NB4 (cell line): ENCODE measurements around the gene TEKT5.

Experiments
- DNase-seq: peaks from one replicate; pipeline ENCODE4 v3.0.0; 2010; ENCODE audit warnings: low read depth
- H3K4me3 ChIP-seq: one replicate; pipeline ENCODE4 v1.5.1; 2011; ENCODE audit warnings: mild to moderate bottlenecking, low read depth, low read length, moderate library complexity
- CTCF ChIP-seq: IDR thresholded peaks from one replicate; pipeline ENCODE4 v1.5.1; 2012; ENCODE audit warnings: low read depth, low read length
- MAX ChIP-seq: IDR thresholded peaks from 2 replicates; pipeline ENCODE4 v1.6.1; 2011; ENCODE audit warnings: low read depth, low read length
- MYC ChIP-seq: IDR thresholded peaks from 2 replicates; pipeline ENCODE4 v1.6.1; 2011; ENCODE audit warnings: low read depth, low read length
- POLR2A ChIP-seq: IDR thresholded peaks from 2 replicates; pipeline ENCODE4 v1.6.1; 2011; ENCODE audit warnings: mild to moderate bottlenecking; ENCODE audit not compliant: insufficient read length; ENCODE audit errors: extremely low read depth

TEKT5 gene

DNA sequence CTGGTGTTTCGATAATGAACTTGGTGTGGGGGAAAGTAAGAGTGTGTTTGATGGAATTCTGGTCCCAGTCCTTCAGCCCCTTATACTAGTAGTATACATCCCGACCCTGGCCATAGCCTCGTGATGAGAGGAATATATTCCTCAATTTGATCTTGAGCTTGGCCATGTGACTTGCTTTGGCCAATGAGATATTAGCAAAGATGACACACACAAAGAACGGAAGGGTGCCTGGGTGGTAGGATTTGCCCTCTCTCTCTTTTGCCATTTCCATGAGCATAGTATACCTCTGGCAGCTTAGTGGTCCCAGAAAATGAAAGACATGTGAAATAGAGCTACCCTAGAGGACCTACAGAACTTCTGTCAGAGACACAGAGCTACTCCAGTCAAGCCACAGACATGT lies 111.5 kb downstream of the TEKT5 start:
- no peak for DNase-seq
- TF ChIP-seq POLR2A (no peak), CTCF (no peak), MYC (no peak), MAX (no peak)

DNA sequence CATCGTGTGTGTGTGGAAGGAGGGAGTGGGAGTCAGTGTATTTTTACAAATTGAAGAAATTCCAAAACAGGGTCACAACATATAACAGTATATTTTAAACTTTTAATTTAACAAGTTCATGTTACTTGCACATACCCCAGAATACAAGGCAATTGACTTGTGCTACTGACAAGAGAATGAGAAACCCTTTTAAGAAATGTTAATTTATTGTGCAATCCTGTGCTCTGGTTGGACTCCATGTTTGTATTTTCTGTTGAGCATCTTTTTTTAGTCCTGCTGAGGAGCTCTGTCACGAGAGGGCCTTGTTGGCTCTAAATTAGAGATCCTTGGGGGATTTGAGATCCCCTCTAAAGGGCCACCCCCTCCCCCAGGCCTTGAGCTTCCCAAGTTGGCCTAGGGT lies 113.2 kb downstream of the TEKT5 start:
- H3K4me3 ChIP-seq: no peak overlapping the region
- TF ChIP-seq MYC (no peak), CTCF (no peak), MAX (no peak), POLR2A (no peak)
- no peak for DNase-seq

More for the DNA sequence above, 111.5 kb downstream of the TEKT5 start:
- no peak overlapping the region for H3K4me3 ChIP-seq

DNA sequence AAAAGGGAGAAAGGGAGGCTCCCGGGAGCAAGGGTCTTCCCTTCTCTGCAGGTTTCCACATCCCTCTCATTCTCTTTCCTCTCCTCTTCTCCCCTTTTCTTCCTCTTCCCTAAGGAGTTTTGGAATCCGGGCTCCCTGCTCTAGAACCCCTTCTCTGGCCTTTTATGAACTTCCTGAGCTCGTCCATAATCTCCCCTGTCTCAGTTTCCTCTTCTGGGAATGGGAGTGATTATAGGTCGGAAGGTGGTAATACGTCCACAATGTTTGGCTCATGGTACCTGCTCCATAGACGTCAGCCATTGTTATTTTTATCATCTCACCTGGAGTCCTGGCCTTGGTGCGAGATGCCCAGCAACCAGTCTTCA lies 113.9 kb downstream of the TEKT5 start:
- TF ChIP-seq POLR2A (no peak), CTCF (no peak), MYC (no peak), MAX (no peak)
- no peak for DNase-seq
- H3K4me3 ChIP-seq: no peak overlapping the region

DNA sequence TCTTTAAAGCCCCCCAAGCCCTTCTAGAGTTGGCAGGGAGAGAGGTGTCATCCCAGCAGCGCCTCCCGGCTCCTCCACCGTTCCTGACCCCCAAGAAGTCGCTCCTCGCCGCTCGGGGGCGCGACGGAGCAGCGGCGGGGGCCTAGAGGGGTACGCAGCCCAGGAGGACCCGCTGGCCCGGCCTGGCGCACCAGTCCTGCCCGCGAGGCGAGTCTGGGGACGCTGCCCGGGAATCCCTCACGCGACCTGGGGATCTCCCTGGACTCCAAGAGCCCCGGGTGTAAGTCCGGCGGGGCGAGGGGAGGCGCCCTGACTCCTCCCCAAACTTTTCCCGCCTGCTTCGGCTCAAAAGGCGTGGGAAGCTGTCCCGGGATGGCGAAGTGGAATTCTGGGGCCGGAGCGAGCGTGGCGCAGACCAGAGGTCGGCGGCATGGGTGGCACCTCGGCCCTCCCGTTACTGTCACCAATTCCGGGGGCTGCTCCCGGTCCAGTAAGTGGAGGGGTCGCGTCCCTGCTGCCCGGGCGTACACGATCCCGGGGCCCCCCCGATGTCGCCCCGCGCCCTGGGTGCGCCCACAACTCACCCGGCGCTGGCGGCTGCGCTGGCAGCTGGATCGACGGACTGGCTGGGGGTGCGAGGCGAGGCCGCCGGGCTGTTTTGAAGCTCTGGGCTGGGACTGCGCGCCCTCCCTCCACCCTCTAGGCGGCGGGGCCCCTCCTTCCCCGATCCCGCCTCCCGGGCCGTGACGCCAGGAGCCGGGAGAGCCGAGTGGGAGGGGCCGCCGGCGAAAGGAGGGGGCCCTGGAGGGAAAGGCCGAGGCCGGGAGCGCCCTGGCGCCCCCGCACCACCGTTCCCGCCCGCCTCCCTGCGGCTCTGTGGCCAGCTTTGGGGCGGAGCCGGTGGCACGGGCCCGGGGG lies 114.5 kb downstream of the TEKT5 start, which contains the start of gene EMP2:
TSS of gene EMP2 (minus strand) at position 634 of the 918 bp plus-strand sequence. CDS start 32,981 bp downstream, outside the sequence.
- TF ChIP-seq POLR2A (no peak), MAX (no peak), MYC (no peak), CTCF (no peak)
- no peak within 1 kb of the TSS for H3K4me3 ChIP-seq
- DNase-seq: peak; percentile 11

GRCh38 chr16:10579575-10579964 lies 115.2 kb downstream of the TEKT5 start:
- H3K4me3 ChIP-seq: no peak overlapping the region

More at GRCh38 chr16:10579575-10579964, 115.2 kb downstream of the TEKT5 start:
- no peak for TF ChIP-seq POLR2A
- no peak for TF ChIP-seq CTCF
- no peak for TF ChIP-seq MYC
- no peak for TF ChIP-seq MAX
- DNase-seq: no peak
